Ovary (tissue), 3 donors: ENCODE results near the gene PCIF1.

Experiments
- EP300 ChIP-seq: sonication (generic); formaldehyde crosslinking; IDR thresholded peaks from one replicate; pipeline ENCODE4 v1.6.1; 2017; ENCODE audit warnings: antibody characterized with exemption
- POLR2A ChIP-seq: fragments of 450-650 bp; IDR thresholded peaks from one replicate; pipeline ENCODE4 v1.6.1; 2017; ENCODE audit warnings: antibody characterized with exemption, mild to moderate bottlenecking, moderate library complexity
- TF ChIP-seq, protein P1 (sequence below), 3 donors: fragments of 450-650 bp in 2 of 3; fragments of 200-600 bp in 1 of 3; IDR thresholded peaks; one replicate each; pipeline versions ENCODE4 v1.5.1 to v1.8.0; 2016 to 2022; ENCODE audit warnings: antibody characterized with exemption in 3 of 3, mild to moderate bottlenecking in 1 of 3
- donor health status: DM: no; HTN: no; CAD: no.

DNA sequence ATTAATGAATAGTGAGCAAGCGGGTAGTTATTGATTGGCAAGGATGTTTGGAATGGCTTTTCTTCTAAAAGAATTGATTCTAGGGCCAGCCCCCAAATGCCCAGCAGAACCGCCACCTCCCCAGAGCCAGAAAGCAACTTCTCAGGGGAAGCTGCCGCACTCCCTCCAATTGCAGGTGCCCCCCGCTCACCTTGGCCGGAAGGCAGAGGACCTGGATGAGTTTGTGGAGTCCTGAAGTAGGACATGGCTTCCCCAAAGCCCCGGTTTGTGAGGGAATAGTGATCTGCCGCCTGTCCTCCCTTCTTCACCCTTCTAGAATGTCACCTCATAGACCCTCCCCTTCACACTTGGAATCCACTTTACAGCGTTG, 47.2 kb upstream of the PCIF1 start, which contains the start of gene SPATA25:
- TF ChIP-seq POLR2A: no peak
- no peak for TF ChIP-seq EP300
- TF ChIP-seq, protein P1, sequence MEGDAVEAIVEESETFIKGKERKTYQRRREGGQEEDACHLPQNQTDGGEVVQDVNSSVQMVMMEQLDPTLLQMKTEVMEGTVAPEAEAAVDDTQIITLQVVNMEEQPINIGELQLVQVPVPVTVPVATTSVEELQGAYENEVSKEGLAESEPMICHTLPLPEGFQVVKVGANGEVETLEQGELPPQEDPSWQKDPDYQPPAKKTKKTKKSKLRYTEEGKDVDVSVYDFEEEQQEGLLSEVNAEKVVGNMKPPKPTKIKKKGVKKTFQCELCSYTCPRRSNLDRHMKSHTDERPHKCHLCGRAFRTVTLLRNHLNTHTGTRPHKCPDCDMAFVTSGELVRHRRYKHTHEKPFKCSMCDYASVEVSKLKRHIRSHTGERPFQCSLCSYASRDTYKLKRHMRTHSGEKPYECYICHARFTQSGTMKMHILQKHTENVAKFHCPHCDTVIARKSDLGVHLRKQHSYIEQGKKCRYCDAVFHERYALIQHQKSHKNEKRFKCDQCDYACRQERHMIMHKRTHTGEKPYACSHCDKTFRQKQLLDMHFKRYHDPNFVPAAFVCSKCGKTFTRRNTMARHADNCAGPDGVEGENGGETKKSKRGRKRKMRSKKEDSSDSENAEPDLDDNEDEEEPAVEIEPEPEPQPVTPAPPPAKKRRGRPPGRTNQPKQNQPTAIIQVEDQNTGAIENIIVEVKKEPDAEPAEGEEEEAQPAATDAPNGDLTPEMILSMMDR (IDR thresholded peaks at IDR 0.05): no peak
